Measurements from ENCODE around the gene ZNF526.
A peak's percentile ranks its signal among the peaks of the same experiment; 100 is the strongest.

ZNF526 gene

DNA sequence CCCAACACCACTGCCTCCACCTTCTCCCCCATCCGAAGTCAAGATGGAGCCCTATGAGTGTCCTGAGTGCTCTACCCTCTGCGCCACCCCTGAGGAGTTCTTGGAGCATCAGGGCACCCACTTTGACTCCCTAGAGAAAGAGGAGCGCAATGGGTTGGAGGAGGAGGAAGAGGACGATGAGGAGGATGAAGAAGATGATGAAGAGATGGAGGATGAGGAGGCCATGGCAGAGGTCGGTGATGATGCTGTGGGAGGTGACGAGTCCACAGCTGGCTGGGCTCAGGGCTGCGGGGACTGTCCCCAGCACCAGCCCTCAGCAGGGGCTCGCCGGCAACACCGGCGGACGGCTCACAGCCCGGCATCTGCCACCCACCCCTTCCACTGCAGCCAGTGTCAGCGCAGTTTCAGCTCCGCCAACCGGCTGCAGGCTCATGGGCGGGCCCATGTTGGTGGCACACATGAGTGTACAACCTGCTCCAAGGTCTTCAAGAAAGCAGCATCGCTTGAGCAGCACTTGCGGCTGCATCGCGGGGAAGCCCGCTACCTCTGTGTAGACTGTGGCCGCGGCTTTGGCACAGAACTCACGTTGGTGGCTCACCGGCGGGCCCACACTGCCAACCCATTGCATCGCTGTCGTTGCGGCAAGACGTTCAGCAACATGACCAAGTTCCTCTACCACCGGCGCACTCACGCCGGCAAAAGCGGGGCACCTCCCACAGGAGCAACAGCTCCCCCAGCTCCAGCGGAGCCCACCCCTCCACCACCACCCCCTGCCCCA is 5.0 kb downstream of the ZNF526 start:
- DNase-seq = no peak

GRCh38 chr19:42225718-42226292 is 5.7 kb downstream of the ZNF526 start:
- DNase-seq = no peak

DNA sequence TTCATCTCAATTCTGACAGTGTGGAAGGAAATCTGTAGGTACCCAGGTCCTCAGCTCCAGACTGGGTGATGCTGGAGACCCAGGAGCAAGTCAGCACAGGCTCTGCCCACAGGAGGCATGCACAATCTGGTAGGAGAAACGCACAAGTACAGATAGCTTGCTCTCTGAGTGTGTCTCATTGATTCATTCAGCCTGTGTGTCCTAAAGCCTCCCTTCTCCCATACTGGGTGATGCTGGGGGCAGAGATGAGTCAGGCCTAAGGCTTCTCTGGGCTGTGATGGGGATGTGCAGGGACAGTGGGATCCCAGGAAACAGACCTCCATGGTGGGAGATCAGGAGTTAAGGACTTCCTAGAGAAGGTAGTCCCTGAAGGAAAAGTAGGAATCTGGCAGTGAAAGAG is 6.8 kb downstream of the ZNF526 start:
- no peak for DNase-seq

DNA sequence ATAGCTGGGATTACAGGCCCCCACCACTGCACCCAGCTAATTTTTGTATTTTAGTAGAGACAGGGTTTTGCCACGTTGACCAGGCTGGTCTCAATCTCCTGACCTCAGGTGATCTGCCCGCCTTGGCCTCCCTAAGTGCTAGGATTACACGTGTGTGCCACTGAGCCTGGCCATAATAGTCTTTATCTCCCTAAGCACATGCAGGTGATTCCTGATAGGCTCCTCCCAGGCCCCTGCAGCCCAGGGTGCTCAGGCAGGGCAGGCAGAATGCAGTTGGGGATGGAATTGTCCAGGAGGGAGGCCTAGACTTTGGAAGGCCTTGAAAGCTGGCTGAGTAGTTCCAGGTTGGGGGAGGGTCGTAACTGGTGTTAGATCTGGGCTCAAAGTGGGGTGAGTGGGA is 8.5 kb downstream of the ZNF526 start:
- no peak for DNase-seq

- no peak for DNase-seq
Measured at GRCh38 chr19:42229301-42229854, 9.3 kb downstream of the ZNF526 start.

- no peak for DNase-seq
Measured at GRCh38 chr19:42229855-42230351, 9.8 kb downstream of the ZNF526 start.

GRCh38 chr19:42230571-42230970 is 10.5 kb downstream of the ZNF526 start:
- DNase-seq = no peak

- DNase-seq = no peak
Measured at GRCh38 chr19:42232435-42232834, 12.3 kb downstream of the ZNF526 start.

GRCh38 chr19:42233106-42233505 is 13.0 kb downstream of the ZNF526 start:
- DNase-seq = no peak

DNA sequence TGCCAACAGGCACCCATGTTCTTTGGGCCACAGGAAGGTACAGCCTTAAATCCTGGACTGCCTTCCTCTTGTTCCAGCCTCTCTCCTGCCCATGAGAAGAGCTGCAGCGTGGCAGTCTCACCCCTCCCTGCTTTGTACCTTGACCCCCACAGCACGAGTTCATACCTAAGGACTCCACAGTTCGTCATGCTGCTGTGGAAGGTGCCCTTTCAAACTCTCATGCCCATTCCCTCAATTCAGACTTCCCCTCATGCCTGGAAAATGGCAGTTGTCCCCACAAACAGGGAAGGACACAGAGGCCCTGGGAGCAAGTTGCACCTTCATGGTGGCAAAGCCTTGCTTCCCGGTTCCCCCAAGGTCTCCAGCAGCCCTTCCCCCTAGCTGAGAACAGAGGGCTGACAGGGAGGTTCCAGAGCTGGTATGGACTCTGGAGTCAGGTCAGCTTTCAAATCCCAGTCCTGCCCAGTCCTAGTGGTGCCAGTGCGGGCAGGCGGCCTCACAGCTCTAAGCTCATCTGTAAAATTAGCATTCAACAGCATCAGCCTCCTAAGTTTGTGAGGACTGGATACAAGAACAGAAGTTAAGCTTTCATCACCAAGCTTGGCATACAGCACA is 13.7 kb downstream of the ZNF526 start:
- DNase-seq = no peak

DNA sequence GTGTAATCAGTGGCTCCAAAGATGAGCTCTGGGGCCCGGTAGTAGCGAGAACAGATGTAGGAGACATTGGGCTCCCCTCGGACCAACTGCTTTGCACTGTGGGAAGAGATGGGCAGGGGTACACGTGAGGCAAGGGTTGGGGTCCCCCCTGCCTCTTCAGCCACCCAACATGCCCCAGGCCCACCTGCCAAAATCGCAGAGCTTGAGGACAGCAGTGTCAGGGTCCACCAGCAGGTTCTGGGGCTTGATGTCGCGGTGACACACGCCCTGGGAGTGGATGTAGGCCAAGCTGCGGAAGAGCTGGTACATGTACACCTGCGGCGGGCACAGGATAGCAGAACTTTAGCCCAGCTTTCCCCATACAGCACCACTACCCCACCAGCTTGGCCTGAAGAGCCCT is 14.3 kb downstream of the ZNF526 start:
- DNase-seq = no peak

- no peak for DNase-seq
Measured at GRCh38 chr19:42235181-42235580, 15.1 kb downstream of the ZNF526 start.

DNA sequence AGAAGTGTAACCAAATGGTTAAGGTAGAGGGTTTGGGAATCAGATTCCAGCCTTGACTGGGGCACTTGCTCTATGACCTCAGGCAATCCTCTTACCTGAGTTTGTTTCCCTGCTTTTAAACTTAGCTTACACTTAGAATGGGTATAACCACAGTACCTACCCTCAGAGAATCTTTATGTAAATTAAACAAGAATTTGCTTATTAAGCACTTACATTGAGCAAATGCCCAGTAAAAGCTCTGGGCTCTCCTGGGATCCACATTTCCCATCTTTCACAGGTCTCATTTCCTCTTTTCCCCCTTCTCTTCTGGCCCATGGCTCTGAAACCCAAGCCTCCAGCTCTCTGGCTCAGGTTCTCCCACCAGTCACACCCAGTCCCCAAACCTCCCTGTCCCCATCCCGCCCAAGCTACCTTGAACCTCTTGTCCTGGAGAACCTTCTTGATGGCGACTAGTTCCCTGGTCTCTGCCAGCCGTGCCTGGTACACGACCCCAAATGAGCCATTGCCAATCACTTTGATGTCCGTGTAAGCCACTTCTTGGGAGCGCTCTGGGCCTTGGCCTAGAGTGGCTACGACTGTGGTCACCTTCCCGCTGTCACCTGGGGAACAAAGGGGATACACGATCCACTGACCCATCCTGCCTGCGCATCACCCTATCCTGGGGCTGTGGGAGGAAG is 19.6 kb downstream of the ZNF526 start:
- DNase-seq = no peak

DNA sequence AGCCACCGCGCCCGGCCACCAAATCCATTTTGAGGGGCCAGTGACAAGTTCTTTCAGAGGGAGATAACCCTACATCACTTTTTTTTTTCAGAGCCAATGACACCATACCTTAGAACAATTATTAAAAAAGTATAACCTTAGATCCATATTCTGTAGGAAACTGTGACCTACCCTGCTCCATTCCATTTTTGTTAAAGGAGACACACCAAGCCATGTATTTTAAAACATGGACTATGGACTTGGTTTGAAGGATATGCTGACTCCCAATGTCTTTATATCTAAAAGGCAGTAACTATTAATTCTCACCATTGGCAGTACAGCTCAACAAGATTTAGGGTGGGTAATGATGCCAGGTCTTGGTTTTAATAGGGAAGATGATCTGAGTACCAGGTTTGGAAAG is 21.2 kb downstream of the ZNF526 start:
- no peak for DNase-seq

GRCh38 chr19:42242069-42242511 is 22.0 kb downstream of the ZNF526 start:
- DNase-seq = no peak

GRCh38 chr19:42242512-42243409 is 22.6 kb downstream of the ZNF526 start, which contains the start of gene GSK3A:
Gene GSK3A, minus strand, starts transcription at chr19:42242602. Its CDS starts 137 bp downstream, at chr19:42242465.
- peak; percentile 97 for DNase-seq

GRCh38 chr19:42244347-42245220 is 24.5 kb downstream of the ZNF526 start:
- peak; percentile 91 for DNase-seq

GRCh38 chr19:42245231-42245630 is 25.1 kb downstream of the ZNF526 start:
- no peak for DNase-seq

DNA sequence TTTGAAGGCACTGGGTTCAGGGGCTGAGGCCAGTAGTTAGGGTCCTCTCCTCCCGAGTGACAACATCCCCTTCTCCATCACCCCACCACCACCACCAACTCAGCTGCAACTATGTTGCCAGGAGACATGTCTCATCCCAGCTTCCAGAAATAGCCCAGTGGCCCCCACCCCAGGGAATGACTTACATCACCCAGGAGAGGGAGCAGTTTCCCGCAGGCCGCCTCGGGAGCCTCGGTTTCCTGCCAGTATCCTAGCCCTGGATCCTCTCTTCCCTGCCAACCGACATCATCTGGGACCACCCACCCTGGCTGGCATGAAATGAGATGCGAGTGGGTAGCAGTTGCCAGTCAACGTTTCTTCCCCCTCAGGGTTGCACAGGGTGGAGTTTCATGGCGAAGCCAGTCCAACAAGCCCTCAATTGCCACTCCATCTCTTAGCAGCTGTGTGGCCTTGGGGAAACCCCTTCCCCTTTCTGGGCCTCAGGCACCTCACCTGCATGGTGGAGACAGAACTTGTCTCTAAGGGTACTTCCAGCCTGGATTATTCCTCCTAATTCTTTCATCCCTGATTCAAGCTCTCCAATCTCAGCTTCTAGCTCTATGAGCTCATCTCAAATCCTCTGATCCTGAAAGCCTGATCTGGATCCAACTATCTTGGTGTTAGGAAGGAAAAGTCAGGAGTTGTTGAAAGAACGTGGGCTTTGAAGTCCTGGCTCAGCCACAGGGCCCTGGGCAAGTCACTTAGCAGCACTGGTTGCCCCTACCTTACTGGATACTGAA is 26.2 kb downstream of the ZNF526 start:
- peak; percentile 81 for DNase-seq
